Posterior cingulate gyrus (tissue), 11 donors: ENCODE measurements around the gene NDEL1.

Experiments used
- DNase-seq, 10 donors: peaks; one replicate each; pipeline versions ENCODE4 v3.0.0 to v3.0.0-alpha.2; 2020 to 2021; ENCODE audit warnings: mixed read lengths in 3 of 10
- intact Hi-C: fragments of 100-400 bp; cut with DNase I; formaldehyde crosslinking; loops from one replicate; pipeline ENCODE4 v1.15.1; 2023

The NDEL1 gene

GRCh38 chr17:8448310-8448709 lies 12.6 kb downstream of the NDEL1 start:
- no peak for DNase-seq
- intact Hi-C loops = no loop called here

- intact Hi-C loops = no loop called here
- DNase-seq = no peak
These were observed 16.4 kb downstream of the NDEL1 start for GRCh38 chr17:8451933-8452614.

GRCh38 chr17:8453326-8453725 lies 17.6 kb downstream of the NDEL1 start:
- DNase-seq = no peak
- intact Hi-C loops = no loop called here

DNA sequence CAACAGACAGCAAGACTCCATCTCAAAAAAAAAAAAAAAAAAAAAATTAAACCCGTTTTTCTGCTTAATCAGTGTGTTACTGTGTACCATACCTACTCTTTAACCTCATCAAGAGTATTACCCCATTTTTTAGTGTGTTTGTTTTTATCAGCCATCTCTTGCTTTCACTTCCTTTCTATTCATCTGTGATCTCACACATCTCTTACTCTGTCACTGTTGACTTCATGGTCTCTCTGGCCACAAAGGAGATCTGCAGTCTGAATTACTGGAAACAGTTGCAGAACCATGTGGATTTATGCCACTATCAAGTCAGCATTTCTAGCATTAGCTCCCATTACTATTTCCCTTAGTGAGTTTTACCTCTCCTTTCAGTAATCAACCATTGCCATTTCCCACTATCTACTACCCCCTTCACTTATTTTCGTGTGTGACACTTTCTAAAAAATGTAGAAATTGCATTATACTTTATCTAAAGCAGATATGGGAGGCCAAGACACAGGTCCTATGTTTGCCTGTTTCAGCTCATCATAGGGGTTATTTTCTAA lies 20.1 kb downstream of the NDEL1 start:
- intact Hi-C loops = no loop called here
- no peak for DNase-seq

GRCh38 chr17:8458128-8458527 lies 22.4 kb downstream of the NDEL1 start:
- no peak for DNase-seq

DNA sequence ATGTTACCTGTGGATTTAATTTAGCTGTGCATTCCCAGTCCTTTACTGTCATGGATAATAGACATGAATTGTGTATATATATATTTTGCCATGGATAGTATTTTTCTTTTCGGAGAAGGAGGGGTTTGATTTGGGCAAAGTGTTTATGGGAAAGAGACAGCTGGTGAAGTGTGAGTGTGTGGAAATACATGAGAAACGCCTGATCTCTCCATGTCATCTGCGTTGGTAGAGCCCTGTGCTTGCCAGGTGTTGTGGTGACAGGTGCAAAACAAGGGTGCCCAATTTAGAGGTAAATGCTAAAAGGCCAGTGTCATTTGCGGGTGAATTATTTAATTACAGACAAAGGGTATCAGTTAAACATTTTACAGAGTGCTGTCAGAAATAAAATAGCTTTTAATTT lies 23.4 kb downstream of the NDEL1 start:
- intact Hi-C loops = no loop called here
- DNase-seq = no peak

More at GRCh38 chr17:8458128-8458527, 22.4 kb downstream of the NDEL1 start:
- intact Hi-C loops = no loop called here

GRCh38 chr17:8459831-8460230 lies 24.1 kb downstream of the NDEL1 start:
- intact Hi-C loops = no loop called here
- no peak for DNase-seq

DNA sequence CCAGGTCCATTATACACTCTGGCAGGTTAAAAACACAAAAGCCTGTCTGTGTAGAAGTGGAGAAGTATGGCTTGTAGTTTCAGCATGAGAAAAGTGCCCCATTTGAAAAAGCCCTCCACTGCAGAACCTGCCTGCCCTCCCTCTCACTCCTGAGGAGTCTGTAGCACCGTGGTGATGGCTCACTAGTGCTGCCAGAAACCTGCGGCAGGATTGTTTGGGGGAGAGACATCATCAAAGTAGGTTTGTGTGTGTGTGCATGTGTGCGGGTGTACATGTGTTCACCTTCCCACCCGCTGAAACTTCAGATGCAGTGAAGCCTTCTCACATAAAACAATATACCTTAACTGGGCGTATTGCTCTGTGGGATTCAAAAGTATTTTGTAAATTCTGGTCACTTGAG lies 26.9 kb downstream of the NDEL1 start:
- intact Hi-C loops = no loop called here
- DNase-seq = no peak

DNA sequence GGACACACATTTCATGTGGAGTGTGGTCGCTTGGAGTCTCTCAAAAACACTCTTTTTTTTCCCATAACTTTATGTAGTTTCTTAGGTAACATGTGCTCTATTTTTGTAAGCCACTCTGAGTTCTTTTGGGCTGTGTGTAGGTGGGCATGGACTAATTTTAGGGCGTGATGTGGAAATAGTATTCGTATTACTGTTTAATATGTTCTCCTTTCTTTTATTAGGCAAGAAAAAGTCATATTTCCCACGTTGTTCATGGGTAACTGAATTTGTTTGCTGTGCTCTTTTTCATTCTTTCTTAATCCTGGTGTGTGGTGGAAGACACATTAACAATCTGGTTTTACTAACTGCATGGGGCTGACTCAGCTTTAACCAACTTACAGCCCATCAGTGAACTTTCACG lies 27.4 kb downstream of the NDEL1 start:
- intact Hi-C loops = no loop called here
- DNase-seq = no peak

DNA sequence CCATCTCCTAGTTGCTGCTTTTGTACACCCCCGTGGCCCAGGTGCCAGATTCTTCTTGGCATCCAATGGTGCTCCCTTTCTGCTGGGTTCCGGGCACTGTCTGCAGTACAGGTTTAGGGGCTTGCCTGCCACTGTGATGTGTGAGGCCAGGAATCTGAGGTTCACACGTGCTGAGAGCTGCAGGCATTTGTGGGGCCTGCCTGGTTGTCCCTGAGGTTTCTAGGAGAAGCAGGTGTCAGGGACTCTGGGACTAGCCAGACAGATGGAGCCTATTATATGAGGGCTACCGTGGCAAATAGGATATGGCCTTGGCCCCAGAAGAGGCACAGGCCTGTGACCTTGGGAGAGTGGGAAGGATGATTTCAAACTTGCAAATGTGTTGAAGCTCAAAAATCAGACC lies 29.3 kb downstream of the NDEL1 start:
- intact Hi-C loops = no loop called here
- DNase-seq = no peak

DNA sequence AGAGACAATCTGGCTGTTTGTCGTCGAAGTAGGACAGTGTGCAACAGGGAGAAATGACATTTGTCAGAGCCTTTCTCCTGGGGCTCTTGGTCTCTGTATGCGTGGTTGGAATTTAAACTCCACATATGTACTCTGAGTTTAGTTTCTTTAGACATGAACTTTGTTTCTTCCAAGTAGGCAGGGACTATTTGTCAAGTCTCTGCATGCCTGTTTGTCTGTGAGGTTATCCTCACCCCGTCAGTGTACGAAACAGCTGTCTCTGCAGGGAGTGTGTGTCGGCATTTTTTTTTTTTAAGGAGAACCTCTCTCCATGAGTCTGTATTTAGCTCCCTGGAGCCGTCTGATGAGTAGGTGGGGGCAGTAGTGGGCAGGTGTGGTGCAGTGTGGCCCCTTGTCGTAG lies 29.7 kb downstream of the NDEL1 start:
- intact Hi-C loops = no loop called here
- DNase-seq = no peak

GRCh38 chr17:8465759-8466158 lies 30.1 kb downstream of the NDEL1 start:
- intact Hi-C loops = no loop called here
- DNase-seq = peak in 1 of 10 donors; percentile 67

- peak in 1 of 10 donors; percentile 65 for DNase-seq
- intact Hi-C loops = no loop called here
These were observed 30.8 kb downstream of the NDEL1 start for GRCh38 chr17:8466456-8466855.

GRCh38 chr17:8466873-8467272 lies 31.2 kb downstream of the NDEL1 start:
- intact Hi-C loops = no loop called here
- DNase-seq = peak in 1 of 10 donors; percentile 79

DNA sequence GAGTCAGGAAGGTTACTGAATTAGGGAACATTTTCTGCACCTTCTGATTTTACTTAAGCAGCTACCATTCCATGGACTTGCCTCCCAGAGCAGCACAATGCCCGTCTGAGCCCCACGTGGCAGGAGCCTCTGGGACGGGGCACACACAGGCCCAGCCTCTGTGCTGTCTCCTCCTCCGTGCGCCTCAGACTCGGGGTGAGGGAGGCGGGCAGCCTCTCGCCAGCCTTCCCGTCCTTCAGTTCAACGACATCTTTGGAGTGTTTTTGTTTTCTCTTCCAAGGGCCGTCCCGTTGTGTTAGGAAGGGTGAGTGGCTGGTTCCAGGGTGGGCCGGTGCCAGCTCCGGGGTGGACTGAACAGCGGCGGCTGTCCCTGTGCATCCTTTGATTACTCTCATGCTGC lies 31.8 kb downstream of the NDEL1 start:
- intact Hi-C loops = no loop called here
- peak in 2 of 10 donors; percentile 79 to 84 for DNase-seq

GRCh38 chr17:8468127-8468526 lies 32.4 kb downstream of the NDEL1 start:
- intact Hi-C loops = no loop called here
- peak in 1 of 10 donors; percentile 66 for DNase-seq

DNA sequence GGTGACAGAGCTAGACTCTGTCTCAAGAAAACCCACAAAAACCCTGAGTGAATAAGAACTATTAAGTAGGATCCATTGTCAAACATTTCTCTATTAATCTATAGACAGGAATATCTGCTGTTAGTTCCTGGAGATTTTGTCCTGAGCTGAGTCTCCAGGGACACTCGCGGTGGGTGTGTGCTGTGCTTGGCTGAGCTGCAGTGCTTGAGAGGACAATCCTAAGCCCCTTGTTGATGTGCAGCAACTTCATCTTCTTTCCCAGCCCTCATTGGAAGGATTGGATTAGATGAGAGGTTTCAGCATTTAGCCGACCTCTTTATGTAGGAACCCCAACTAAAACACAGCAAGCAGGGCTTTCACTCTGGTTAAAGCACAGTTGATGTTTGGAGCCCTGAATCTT lies 33.3 kb downstream of the NDEL1 start:
- DNase-seq = no peak
- intact Hi-C loops = no loop called here

DNA sequence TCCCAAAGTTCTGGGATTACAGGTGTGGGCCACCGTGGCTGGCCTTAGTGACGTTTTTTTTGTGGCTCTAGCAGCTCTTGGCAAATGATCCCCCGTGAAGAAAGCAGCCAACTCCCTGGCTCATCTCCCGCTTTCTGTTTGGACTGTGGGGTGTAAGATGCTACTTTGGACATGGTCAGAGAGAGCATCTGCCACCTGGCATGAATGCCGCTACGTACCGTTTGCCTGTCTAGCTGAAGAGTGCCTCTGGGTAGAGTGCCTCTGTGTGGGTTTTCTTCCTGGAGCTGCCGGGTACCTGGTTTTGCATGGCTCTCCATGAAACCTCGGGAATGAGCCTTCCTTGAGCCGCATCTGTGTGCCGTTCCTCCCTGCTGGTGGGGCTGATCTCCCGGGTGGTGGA lies 34.3 kb downstream of the NDEL1 start:
- intact Hi-C loops = no loop called here
- peak in 2 of 10 donors; percentile 66 to 72 for DNase-seq

GRCh38 chr17:8470447-8471047 lies 34.9 kb downstream of the NDEL1 start:
- peak; percentile 48 to 97 (median 78) for DNase-seq
- intact Hi-C loops = no loop called here

GRCh38 chr17:8472663-8473062 lies 37.0 kb downstream of the NDEL1 start:
- intact Hi-C loops = no loop called here
- no peak for DNase-seq

DNA sequence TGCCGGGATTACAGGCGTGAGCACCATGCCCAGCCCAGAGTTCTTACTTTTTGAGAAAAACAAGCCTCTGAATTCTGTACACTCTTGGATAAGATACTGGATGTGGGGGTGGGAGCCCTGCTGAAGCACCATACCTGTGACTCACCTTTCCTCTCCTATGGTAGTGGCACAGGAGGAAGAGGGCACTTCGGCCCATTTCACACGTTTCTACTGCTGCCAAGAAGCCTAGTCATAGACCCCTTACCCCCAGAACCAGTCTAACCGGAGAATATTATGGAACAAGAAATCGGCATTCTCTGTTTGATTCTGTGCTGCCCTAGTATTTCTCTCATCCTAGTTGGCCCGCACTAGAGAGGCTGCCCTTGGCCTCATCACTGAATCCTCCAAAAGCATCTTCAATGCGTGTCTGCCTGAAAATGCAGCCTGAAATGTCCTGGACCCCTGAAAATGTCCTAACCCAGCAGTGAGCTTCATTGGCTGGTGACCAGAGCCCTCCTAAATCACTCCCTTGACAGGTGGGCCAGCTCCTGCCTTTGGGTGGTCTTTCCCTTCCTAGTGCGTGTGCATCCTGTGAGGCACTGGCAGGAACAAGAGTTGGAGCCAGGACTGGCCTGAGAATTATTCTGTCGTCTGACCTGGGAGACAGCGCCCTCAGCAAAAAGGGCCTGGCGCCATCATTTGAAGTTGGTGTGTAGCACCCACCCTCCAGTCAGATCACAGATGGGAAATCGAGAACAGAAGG lies 37.9 kb downstream of the NDEL1 start:
- DNase-seq = no peak
- intact Hi-C loops = no loop called here

DNA sequence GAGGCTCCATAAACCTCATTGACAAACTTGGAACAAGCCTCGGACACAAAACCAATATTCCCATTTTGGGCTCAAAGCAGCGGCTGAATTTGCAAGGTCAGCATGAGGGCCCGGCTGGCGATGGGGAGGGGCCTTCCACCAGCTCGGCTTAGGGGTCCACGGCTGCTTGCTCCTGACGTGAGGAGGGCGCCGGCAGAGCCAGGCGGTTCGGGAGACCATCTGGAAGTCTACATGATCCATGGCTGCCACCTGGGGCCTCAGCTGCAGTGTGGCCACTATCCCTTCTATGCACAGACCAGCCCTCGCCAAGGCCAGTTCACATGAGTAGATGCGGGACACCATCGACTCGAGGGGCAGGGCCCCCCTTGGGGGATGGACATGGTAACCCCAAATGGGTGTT lies 39.1 kb downstream of the NDEL1 start:
- no peak for DNase-seq
- intact Hi-C loops = no loop called here
